ENCODE results near the gene KCNK6. TPM values are rescaled to one million over a fixed set of nuclear protein-coding genes. Genes with fewer than 3 reads are reported as not detected.

Gene KCNK6
- total RNA-seq, result 2.6 TPM
- 1 to 10 TPM; 2.0 to 4.4 (median 2.9) TPM for polyA plus RNA-seq (ENCODE audit: insufficient read depth in 1 of 8, insufficient read length in 8 of 8, low replicate concordance in 1 of 8)
- long read RNA-seq, donor 1, result 0 reads
- long read RNA-seq, donor 2, result 0 reads
- long read RNA-seq, donor 3, result 0 reads
- long read RNA-seq, donor 4, full-length matches to known transcripts, result 1 of 1 reads
- long read RNA-seq, donor 4, partial matches to known transcripts, result 0 of 1 reads
- long read RNA-seq, donor 4, other reads (novel, unspliced or antisense), result 0 of 1 reads
- long read RNA-seq, donor 5, full-length matches to known transcripts, result 5 of 5 reads
- long read RNA-seq, donor 5, partial matches to known transcripts, result 0 of 5 reads
- long read RNA-seq, donor 5, other reads (novel, unspliced or antisense), result 0 of 5 reads
- long read RNA-seq, donor 6, result 0 reads
- long read RNA-seq, donor 7, result 0 reads
- long read RNA-seq, donor 8, result 0 reads
- long read RNA-seq, donor 9, result 0 reads
- long read RNA-seq, donor 10, full-length matches to known transcripts, result 3 of 3 reads
- long read RNA-seq, donor 10, partial matches to known transcripts, result 0 of 3 reads
- long read RNA-seq, donor 10, other reads (novel, unspliced or antisense), result 0 of 3 reads
- long read RNA-seq, donor 11, full-length matches to known transcripts, result 2 of 2 reads
- long read RNA-seq, donor 11, partial matches to known transcripts, result 0 of 2 reads
- long read RNA-seq, donor 11, other reads (novel, unspliced or antisense), result 0 of 2 reads

GRCh38 chr19:38319421-38320258 lies at the start of gene KCNK6:
KCNK6 (plus strand) TSS chr19:38319845; CDS start chr19:38319951, 106 bp downstream.
- Histone ChIP-seq H3K27me3 (ENCODE audit: control insufficient read depth, insufficient read depth, low read length) (peaks cover 19% of the 10 kb centered on the region), H3K36me3 (ENCODE audit: control insufficient read depth, insufficient read depth, low read length) (no peaks in the 10 kb centered on the region), H3K9me3 (replicated peaks; ENCODE audit: control insufficient read depth, low read depth, low read length) (no peaks in the 10 kb centered on the region), H3K4me1 (ENCODE audit: control insufficient read depth, insufficient read depth, low read length) (peaks cover 28% of the 10 kb centered on the region), H3K4me3 (ENCODE audit: low read length) (peak within 1 kb of the TSS; percentile 52), H3K27ac (ENCODE audit: low read length) (peak within 1 kb of the TSS; percentile 20)
- peak; percentile 75 for DNase-seq
- under 1% methylated on average over 64 of the region's 76 CpGs for WGBS (ENCODE audit: insufficient coverage)

- Histone ChIP-seq H3K36me3 (ENCODE audit: control insufficient read depth, insufficient read depth, low read length) (no peaks in the 10 kb centered on the region), H3K27ac (ENCODE audit: low read length) (no peak overlapping the region), H3K27me3 (ENCODE audit: control insufficient read depth, insufficient read depth, low read length) (no peaks in the 10 kb centered on the region), H3K4me1 (ENCODE audit: control insufficient read depth, insufficient read depth, low read length) (no peaks in the 10 kb centered on the region), H3K4me3 (ENCODE audit: low read length) (no peak overlapping the region), H3K9me3 (replicated peaks; ENCODE audit: control insufficient read depth, low read depth, low read length) (no peaks in the 10 kb centered on the region)
- 100% methylated on average over 1 of the region's 5 CpGs for WGBS (ENCODE audit: insufficient coverage)
- DNase-seq, result no peak
Measured at GRCh38 chr19:38270587-38271167, 49.0 kb upstream of the KCNK6 start.

GRCh38 chr19:38273499-38273898 lies 46.1 kb upstream of the KCNK6 start:
- 50% methylated on average over 1 of the region's 2 CpGs for WGBS (ENCODE audit: insufficient coverage)
- H3K4me3 ChIP-seq (ENCODE audit: low read length), result no peak overlapping the region
- DNase-seq, result no peak
- no peak overlapping the region for H3K27ac ChIP-seq (ENCODE audit: low read length)
- no peaks in the 10 kb centered on the region for H3K9me3 ChIP-seq (replicated peaks; ENCODE audit: control insufficient read depth, low read depth, low read length)
- H3K4me1 ChIP-seq (ENCODE audit: control insufficient read depth, insufficient read depth, low read length), result peaks cover 2% of the 10 kb centered on the region
- H3K36me3 ChIP-seq (ENCODE audit: control insufficient read depth, insufficient read depth, low read length), result no peaks in the 10 kb centered on the region
- no peaks in the 10 kb centered on the region for H3K27me3 ChIP-seq (ENCODE audit: control insufficient read depth, insufficient read depth, low read length)

GRCh38 chr19:38274739-38275138 lies 44.9 kb upstream of the KCNK6 start:
- whole genome bisulfite sequencing (ENCODE audit: insufficient coverage), result 44% methylated on average over 6 of the region's 9 CpGs
- H3K9me3 ChIP-seq (replicated peaks; ENCODE audit: control insufficient read depth, low read depth, low read length), result no peaks in the 10 kb centered on the region
- H3K27ac ChIP-seq (ENCODE audit: low read length), result no peak overlapping the region
- H3K4me1 ChIP-seq (ENCODE audit: control insufficient read depth, insufficient read depth, low read length), result peaks cover 2% of the 10 kb centered on the region
- no peak overlapping the region for H3K4me3 ChIP-seq (ENCODE audit: low read length)
- no peaks in the 10 kb centered on the region for H3K27me3 ChIP-seq (ENCODE audit: control insufficient read depth, insufficient read depth, low read length)
- no peaks in the 10 kb centered on the region for H3K36me3 ChIP-seq (ENCODE audit: control insufficient read depth, insufficient read depth, low read length)
- DNase-seq, result no peak

GRCh38 chr19:38276942-38277517 lies 42.6 kb upstream of the KCNK6 start:
- Histone ChIP-seq H3K27me3 (ENCODE audit: control insufficient read depth, insufficient read depth, low read length) (no peaks in the 10 kb centered on the region), H3K4me1 (ENCODE audit: control insufficient read depth, insufficient read depth, low read length) (peaks cover 2% of the 10 kb centered on the region), H3K9me3 (replicated peaks; ENCODE audit: control insufficient read depth, low read depth, low read length) (no peaks in the 10 kb centered on the region), H3K36me3 (ENCODE audit: control insufficient read depth, insufficient read depth, low read length) (no peaks in the 10 kb centered on the region), H3K4me3 (ENCODE audit: low read length) (no peak overlapping the region), H3K27ac (ENCODE audit: low read length) (no peak overlapping the region)
- no peak for DNase-seq
- WGBS (ENCODE audit: insufficient coverage), result 80% methylated on average over 1 of the region's 7 CpGs

GRCh38 chr19:38277549-38277948 lies 42.1 kb upstream of the KCNK6 start:
- WGBS (ENCODE audit: insufficient coverage), result no CpG with 5 or more reads among the region's 5 CpGs
- no peak overlapping the region for H3K4me3 ChIP-seq (ENCODE audit: low read length)

GRCh38 chr19:38277969-38278680 lies 41.5 kb upstream of the KCNK6 start:
- WGBS (ENCODE audit: insufficient coverage), result 67% methylated on average over 3 of the region's 9 CpGs
- peak overlapping the region; percentile 4 for H3K27ac ChIP-seq (ENCODE audit: low read length)
- no peak overlapping the region for H3K4me3 ChIP-seq (ENCODE audit: low read length)
- no peaks in the 10 kb centered on the region for H3K9me3 ChIP-seq (replicated peaks; ENCODE audit: control insufficient read depth, low read depth, low read length)
- H3K4me1 ChIP-seq (ENCODE audit: control insufficient read depth, insufficient read depth, low read length), result peaks cover 2% of the 10 kb centered on the region
- no peak for DNase-seq
- H3K27me3 ChIP-seq (ENCODE audit: control insufficient read depth, insufficient read depth, low read length), result no peaks in the 10 kb centered on the region
- no peaks in the 10 kb centered on the region for H3K36me3 ChIP-seq (ENCODE audit: control insufficient read depth, insufficient read depth, low read length)

More at GRCh38 chr19:38277549-38277948, 42.1 kb upstream of the KCNK6 start:
- Histone ChIP-seq H3K27ac (ENCODE audit: low read length) (no peak overlapping the region), H3K9me3 (replicated peaks; ENCODE audit: control insufficient read depth, low read depth, low read length) (no peaks in the 10 kb centered on the region), H3K36me3 (ENCODE audit: control insufficient read depth, insufficient read depth, low read length) (no peaks in the 10 kb centered on the region), H3K27me3 (ENCODE audit: control insufficient read depth, insufficient read depth, low read length) (no peaks in the 10 kb centered on the region), H3K4me1 (ENCODE audit: control insufficient read depth, insufficient read depth, low read length) (peaks cover 2% of the 10 kb centered on the region)
- no peak for DNase-seq

GRCh38 chr19:38278751-38279150 lies 40.9 kb upstream of the KCNK6 start:
- no peak overlapping the region for H3K4me3 ChIP-seq (ENCODE audit: low read length)
- WGBS (ENCODE audit: insufficient coverage), result no CpG with 5 or more reads among the region's 2 CpGs
- H3K9me3 ChIP-seq (replicated peaks; ENCODE audit: control insufficient read depth, low read depth, low read length), result no peaks in the 10 kb centered on the region
- no peak for DNase-seq
- no peaks in the 10 kb centered on the region for H3K27me3 ChIP-seq (ENCODE audit: control insufficient read depth, insufficient read depth, low read length)
- H3K27ac ChIP-seq (ENCODE audit: low read length), result no peak overlapping the region
- peaks cover 2% of the 10 kb centered on the region for H3K4me1 ChIP-seq (ENCODE audit: control insufficient read depth, insufficient read depth, low read length)
- no peaks in the 10 kb centered on the region for H3K36me3 ChIP-seq (ENCODE audit: control insufficient read depth, insufficient read depth, low read length)
